GM19035 (cell line): ENCODE data around the gene SOX11.

Experiments used
- ATAC-seq: cut with Tn5 transposase; IDR thresholded peaks from one replicate; pipeline ENCODE4 v1.9.1; 2021; ENCODE audit not compliant: unreplicated experiment

Gene SOX11

GRCh38 chr2:5722236-5722635 is 30.1 kb downstream of the SOX11 start:
- ATAC-seq: no peak

GRCh38 chr2:5723791-5724735 is 31.9 kb downstream of the SOX11 start:
- ATAC-seq: no peak

- no peak for ATAC-seq
These were observed 32.9 kb downstream of the SOX11 start for GRCh38 chr2:5725072-5725471.

GRCh38 chr2:5725794-5726463 is 33.7 kb downstream of the SOX11 start:
- no peak for ATAC-seq

GRCh38 chr2:5727235-5727634 is 35.1 kb downstream of the SOX11 start:
- no peak for ATAC-seq

- ATAC-seq: no peak
These were observed 37.2 kb downstream of the SOX11 start for GRCh38 chr2:5729416-5729815.

- no peak for ATAC-seq
These were observed 38.2 kb downstream of the SOX11 start for GRCh38 chr2:5730386-5730785.

GRCh38 chr2:5734859-5735520 is 42.8 kb downstream of the SOX11 start:
- ATAC-seq: no peak

GRCh38 chr2:5735521-5735861 is 43.3 kb downstream of the SOX11 start:
- ATAC-seq: no peak

GRCh38 chr2:5736050-5736449 is 43.9 kb downstream of the SOX11 start:
- ATAC-seq: no peak

- ATAC-seq: no peak
These were observed 44.7 kb downstream of the SOX11 start for GRCh38 chr2:5736886-5737285.

- ATAC-seq: no peak
These were observed 47.9 kb downstream of the SOX11 start for GRCh38 chr2:5740053-5740452.

- ATAC-seq: no peak
These were observed 48.6 kb downstream of the SOX11 start for GRCh38 chr2:5740817-5741216.

- ATAC-seq: no peak
These were observed 49.1 kb downstream of the SOX11 start for GRCh38 chr2:5741242-5741641.

GRCh38 chr2:5742126-5742525 is 49.9 kb downstream of the SOX11 start:
- ATAC-seq: no peak

- no peak for ATAC-seq
These were observed 56.2 kb downstream of the SOX11 start for GRCh38 chr2:5748391-5748790.

GRCh38 chr2:5748946-5749345 is 56.8 kb downstream of the SOX11 start:
- no peak for ATAC-seq

- ATAC-seq: no peak
These were observed 57.2 kb downstream of the SOX11 start for GRCh38 chr2:5749347-5749746.
